ENCODE results near the gene FRMD3. TPM values are rescaled to one million over a fixed set of nuclear protein-coding genes. Genes with fewer than 3 reads are reported as not detected.

The FRMD3 gene
- total RNA-seq, 1 experiment from 2014 or later = 0.55 TPM

DNA sequence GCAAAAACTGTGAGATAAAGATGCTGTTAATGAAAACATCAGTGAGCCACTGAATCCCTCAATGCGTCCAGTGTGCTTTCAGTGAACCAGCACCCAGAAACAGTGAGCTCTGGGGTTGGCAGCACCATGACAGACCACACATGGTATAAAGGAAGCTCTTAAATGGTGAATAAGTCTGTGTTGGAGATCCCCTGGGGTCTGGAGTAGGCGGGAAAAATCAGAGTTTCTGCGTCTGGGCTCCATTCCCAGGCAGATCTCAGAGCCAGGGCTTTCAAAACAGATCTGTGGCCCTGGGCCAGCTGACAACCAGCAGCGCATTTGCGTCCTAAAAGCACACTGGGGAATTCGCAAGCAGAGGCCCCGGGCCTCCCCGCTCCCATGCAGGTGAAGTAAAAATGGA is 233.5 kb downstream of the FRMD3 start:
- no peak for DNase-seq
- Histone ChIP-seq H4K8ac (replicated peaks; ENCODE audit: insufficient read length, low read depth, low read length) (no peak overlapping the region), H4K91ac (ENCODE audit: insufficient read length, low read depth, low read length) (no peak overlapping the region), H3K4ac (ENCODE audit: low read depth, low read length) (no peak overlapping the region), H2AK5ac (ENCODE audit: insufficient read length, low read length) (no peak overlapping the region), H2BK12ac (ENCODE audit: insufficient read length, low read depth, low read length) (no peak overlapping the region), H3T11ph (ENCODE audit: low read length) (no peak overlapping the region), H3K9me3 (ENCODE audit: control insufficient read depth, low read depth, low read length) (no peaks in the 10 kb centered on the region), H3K4me2 (ENCODE audit: insufficient read depth, insufficient read length, low read length) (no peak overlapping the region), H4K5ac (ENCODE audit: insufficient read length, low read depth, low read length) (no peak overlapping the region), H3K79me1 (ENCODE audit: insufficient read depth, low read depth, low read length, poor library complexity, severe bottlenecking) (no peaks in the 10 kb centered on the region), H3K14ac (ENCODE audit: insufficient read depth, low read length) (no peak overlapping the region), H3K23me2 (ENCODE audit: insufficient read length, low read depth, low read length, poor library complexity, severe bottlenecking) (no peaks in the 10 kb centered on the region), H3K27ac (ENCODE audit: insufficient read length, low read depth, low read length) (no peak overlapping the region), H2BK120ac (ENCODE audit: low read depth, low read length, poor library complexity, severe bottlenecking) (no peak overlapping the region), H3K23ac (ENCODE audit: insufficient read length, low read depth, low read length) (no peak overlapping the region), H2BK15ac (ENCODE audit: low read depth, low read length) (no peak overlapping the region), H3K18ac (ENCODE audit: insufficient read length, low read depth, low read length) (no peak overlapping the region), H4K20me1 (ENCODE audit: control insufficient read depth, insufficient read depth, insufficient read length) (no peaks in the 10 kb centered on the region), H2BK20ac (ENCODE audit: low read depth, low read length, poor library complexity, severe bottlenecking) (no peak overlapping the region), H2BK5ac (ENCODE audit: insufficient read length, low read length) (no peak overlapping the region), H3K79me2 (ENCODE audit: insufficient read depth, low read length) (no peaks in the 10 kb centered on the region), H3K56ac (ENCODE audit: insufficient read length, low read depth, low read length) (no peak overlapping the region), H2AFZ (ENCODE audit: low read length) (no peak overlapping the region), H3K9ac (ENCODE audit: extremely low read depth, insufficient read length, low read length) (no peak overlapping the region), H3K27me3 (ENCODE audit: insufficient read depth, low read length) (no peaks in the 10 kb centered on the region), H3K4me1 (ENCODE audit: insufficient read depth, low read length) (no peaks in the 10 kb centered on the region)
- H3K4me3 Mint-ChIP-seq = no peak overlapping the region
- TF ChIP-seq, protein P1, sequence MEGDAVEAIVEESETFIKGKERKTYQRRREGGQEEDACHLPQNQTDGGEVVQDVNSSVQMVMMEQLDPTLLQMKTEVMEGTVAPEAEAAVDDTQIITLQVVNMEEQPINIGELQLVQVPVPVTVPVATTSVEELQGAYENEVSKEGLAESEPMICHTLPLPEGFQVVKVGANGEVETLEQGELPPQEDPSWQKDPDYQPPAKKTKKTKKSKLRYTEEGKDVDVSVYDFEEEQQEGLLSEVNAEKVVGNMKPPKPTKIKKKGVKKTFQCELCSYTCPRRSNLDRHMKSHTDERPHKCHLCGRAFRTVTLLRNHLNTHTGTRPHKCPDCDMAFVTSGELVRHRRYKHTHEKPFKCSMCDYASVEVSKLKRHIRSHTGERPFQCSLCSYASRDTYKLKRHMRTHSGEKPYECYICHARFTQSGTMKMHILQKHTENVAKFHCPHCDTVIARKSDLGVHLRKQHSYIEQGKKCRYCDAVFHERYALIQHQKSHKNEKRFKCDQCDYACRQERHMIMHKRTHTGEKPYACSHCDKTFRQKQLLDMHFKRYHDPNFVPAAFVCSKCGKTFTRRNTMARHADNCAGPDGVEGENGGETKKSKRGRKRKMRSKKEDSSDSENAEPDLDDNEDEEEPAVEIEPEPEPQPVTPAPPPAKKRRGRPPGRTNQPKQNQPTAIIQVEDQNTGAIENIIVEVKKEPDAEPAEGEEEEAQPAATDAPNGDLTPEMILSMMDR (conservative IDR thresholded peaks at IDR 0.05) = no peak
- peaks cover 2% of the 10 kb centered on the region; the same call in 1 of the 2 replicates for H3K27me3 Mint-ChIP-seq (ENCODE audit: low read depth)
- peaks cover 10% of the 10 kb centered on the region in 2 experiments for H3K4me1 Mint-ChIP-seq
- H3K36me3 Mint-ChIP-seq (ENCODE audit: insufficient read depth in 1 of 3, low read depth in 3 of 3) = no peaks in the 10 kb centered on the region
- no peaks in the 10 kb centered on the region for H3K9me3 Mint-ChIP-seq
- peak overlapping the region in 1 of 3 experiments; percentile 86; a peak in 1 of 7 replicates for H3K27ac Mint-ChIP-seq
- WGBS (ENCODE audit: extremely low coverage, insufficient read length, low lambda C conversion rate) = no CpG with 5 or more reads among the region's 8 CpGs

Data from H9 (cell line).